ENCODE results near the gene AHCY.

GRCh38 chr20:34264141-34264540, 39.0 kb downstream of the AHCY start:
- TF ChIP-seq TAF1 (IDR thresholded peaks at IDR 0.05; ENCODE audit: low read depth, low read length) (no peak), POLR2A (IDR thresholded peaks at IDR 0.05; ENCODE audit: low read depth, low read length) (no peak), PAX5 (IDR thresholded peaks at IDR 0.05; ENCODE audit: insufficient read depth, low read length, severe bottlenecking) (no peak), POLR2AphosphoS5 (IDR thresholded peaks at IDR 0.05; ENCODE audit: low read depth, low read length) (no peak), SPI1 (IDR thresholded peaks at IDR 0.05; ENCODE audit: low read depth, low read length) (no peak), POU2F2 (IDR thresholded peaks at IDR 0.05; ENCODE audit: low read depth, low read length) (no peak)
